ENCODE measurements around the gene ACTMAP.

DNA sequence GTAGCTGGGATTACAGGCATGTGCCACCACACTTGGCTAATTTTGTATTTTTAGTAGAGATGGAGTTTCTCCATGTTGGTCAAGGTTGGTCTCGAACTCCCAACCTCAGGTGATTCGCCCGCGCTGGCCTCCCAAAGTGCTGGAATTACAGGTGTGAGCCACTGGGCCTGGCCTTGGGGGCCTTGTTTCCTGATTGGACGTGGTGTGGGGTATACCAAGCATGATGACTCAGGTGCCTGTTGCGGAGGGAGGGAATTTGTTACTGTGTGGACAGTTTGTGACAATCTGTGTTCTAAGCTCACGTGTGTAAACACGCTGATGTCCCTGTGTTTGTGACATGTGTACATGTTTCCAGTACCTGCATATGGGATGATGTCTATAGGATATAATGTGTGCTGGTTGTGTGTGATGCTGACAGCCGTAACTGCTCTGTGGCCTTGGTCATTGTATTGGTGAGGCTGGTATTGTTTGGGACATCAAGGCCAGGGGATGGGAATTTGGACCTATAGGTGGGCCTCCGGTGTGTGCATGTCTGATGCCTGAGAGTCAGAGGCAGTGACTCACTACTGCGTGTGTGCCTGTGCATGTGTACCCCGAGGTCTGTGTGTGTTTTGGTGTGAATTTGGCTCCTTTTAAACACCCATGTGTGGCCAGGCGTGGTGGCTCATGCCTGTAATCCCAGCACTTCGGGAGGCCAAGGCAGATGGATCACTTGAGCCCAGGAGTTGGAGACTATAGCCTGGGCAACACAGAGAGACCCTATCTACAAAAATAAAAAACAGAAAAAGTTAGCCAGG, 47.1 kb upstream of the ACTMAP start:
- TF ChIP-seq EZH2phosphoT487 (IDR thresholded peaks at IDR 0.05; ENCODE audit: borderline replicate concordance) = no peak
- TF ChIP-seq, protein P1, sequence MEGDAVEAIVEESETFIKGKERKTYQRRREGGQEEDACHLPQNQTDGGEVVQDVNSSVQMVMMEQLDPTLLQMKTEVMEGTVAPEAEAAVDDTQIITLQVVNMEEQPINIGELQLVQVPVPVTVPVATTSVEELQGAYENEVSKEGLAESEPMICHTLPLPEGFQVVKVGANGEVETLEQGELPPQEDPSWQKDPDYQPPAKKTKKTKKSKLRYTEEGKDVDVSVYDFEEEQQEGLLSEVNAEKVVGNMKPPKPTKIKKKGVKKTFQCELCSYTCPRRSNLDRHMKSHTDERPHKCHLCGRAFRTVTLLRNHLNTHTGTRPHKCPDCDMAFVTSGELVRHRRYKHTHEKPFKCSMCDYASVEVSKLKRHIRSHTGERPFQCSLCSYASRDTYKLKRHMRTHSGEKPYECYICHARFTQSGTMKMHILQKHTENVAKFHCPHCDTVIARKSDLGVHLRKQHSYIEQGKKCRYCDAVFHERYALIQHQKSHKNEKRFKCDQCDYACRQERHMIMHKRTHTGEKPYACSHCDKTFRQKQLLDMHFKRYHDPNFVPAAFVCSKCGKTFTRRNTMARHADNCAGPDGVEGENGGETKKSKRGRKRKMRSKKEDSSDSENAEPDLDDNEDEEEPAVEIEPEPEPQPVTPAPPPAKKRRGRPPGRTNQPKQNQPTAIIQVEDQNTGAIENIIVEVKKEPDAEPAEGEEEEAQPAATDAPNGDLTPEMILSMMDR (conservative IDR thresholded peaks at IDR 0.05; ENCODE audit: low read length) = no peak

All from Loucy (cell line).